NCI-H526 (cell line): ENCODE measurements around the gene TSKS.

Experiments used
- DNase-seq, 2 experiments: peaks; one replicate each; lab custom pipeline; 2025; lab: John Stamatoyannopoulos, UW

TSKS gene

GRCh38 chr19:49713236-49713845, 49.8 kb downstream of the TSKS start:
- no peak for DNase-seq

GRCh38 chr19:49712397-49712859, 50.7 kb downstream of the TSKS start:
- peak in 1 of 2 experiments; percentile 70 for DNase-seq

DNA sequence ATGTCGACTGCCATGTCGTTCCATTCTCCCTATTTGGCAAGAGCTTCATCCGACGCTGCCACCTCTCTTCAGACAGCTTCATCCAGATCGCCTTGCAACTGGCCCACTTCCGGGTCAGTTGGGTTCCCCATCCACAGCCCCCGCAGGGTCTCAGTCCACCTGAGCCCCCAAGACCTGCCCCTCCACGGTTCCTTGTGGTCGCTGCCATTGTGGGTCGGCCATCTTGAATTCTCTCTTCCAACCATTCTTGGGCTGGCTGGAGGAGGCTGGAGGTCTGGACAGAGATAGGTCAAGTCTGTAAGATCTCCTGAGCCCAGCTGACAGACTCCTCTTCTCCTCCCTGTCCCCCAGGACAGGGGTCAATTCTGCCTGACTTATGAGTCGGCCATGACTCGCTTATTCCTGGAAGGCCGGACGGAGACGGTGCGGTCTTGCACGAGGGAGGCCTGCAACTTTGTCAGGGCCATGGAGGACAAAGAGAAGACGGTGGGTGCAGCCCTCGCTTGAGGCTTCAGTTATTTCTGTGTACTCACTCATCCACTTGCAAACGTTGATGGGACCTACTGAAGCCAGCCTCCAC, 52.6 kb downstream of the TSKS start:
- no peak for DNase-seq

GRCh38 chr19:49705919-49706318, 57.2 kb downstream of the TSKS start:
- DNase-seq: no peak

DNA sequence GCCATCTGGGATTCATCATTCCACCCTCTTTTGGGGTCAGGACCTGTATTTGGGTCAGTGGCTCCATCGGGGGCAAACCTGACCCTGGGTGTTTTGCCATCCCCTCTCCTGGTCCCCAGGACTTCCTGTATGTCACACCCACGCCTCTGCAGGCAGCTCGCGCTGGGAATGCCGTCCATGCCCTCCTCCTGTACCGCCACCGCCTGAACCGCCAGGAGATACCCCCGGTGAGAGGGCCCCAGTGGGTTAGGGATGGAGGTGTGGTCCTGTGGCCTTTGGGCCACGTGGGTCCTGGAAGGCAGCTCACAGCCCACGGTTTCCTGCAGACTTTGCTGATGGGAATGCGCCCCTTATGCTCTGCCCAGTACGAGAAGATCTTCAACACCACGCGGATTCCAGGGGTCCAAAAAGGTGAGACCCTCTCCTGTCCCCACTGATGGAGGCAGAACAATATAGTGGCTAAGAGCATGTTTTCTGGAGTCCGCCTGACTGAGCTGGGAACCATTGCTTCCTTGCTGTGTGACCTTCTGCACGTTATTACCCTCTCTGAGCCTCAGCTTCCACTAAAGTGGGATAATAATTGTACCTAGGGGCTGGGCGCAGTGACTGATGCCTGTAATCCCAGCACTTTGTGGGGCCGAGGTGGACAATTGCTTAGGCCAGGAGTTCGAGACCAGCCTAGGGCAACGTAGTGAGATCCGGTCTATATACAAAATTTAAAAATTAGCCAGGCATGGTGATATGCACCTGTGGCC, 58.0 kb downstream of the TSKS start:
- DNase-seq: no peak

DNA sequence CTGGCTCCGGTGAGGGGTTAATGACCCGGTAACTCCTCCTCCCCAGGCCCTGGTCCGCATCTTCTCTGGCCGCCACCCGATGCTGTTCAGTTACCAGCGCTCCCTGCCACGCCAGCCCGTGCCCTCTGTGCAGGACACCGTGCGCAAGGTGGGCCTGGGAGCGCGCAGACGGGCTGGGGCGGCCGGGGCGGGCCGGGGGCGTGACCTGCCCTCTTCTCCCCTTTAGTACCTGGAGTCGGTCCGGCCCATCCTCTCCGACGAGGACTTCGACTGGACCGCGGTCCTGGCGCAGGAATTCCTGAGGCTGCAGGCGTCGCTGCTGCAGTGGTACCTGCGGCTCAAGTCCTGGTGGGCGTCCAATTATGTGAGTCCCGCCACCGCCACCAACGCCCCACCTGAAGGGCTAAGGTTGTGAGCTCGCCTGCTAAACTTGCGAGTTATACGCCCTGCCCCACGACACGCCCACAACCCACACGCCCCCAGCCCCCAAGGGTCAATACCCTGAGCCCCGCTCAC, 61.8 kb downstream of the TSKS start:
- DNase-seq: peak in 1 of 2 experiments; percentile 47

- no peak for DNase-seq
Observed at GRCh38 chr19:49700563-49700962, 62.5 kb downstream of the TSKS start.

DNA sequence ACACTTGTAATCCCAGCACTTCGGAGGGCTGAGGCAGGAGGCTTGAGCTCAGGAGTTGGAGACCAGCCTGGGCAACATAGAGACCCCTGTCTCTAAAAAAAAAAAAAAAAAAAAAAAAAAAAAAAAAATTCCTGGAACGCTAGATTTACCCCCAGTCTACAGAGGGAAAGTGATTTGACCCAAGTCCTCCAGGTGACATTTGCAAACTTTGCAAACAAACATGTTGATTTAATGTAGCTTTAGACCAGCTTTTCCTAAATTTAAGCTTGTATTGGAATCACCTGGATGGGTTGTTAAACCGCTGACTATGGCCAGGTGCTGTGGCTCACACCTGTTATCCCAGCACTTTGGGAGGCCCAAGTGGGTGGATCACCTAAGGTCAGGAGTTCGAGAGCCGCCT, 63.7 kb downstream of the TSKS start:
- DNase-seq: no peak

GRCh38 chr19:49696865-49697264, 66.2 kb downstream of the TSKS start:
- no peak for DNase-seq

DNA sequence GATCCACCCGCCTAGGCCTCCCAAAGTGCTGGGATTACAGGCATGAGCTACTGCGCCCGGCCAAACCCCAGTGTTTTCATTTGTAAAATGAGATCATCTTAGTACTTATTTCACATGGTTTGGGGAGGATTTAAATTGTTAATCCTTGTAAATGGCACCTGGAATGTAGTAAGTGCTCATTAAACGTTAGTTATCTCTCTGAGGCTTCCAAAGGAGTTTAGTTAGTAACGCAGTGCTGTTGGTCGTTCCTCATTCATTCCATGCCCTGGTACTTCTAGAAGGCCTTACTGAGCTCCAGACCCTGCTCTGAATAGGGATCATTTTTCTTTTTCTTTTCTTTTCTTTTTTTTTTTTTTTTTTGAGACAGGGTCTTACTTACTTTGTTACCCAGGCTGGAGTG, 67.0 kb downstream of the TSKS start:
- DNase-seq: no peak

GRCh38 chr19:49692147-49692506, 71.0 kb downstream of the TSKS start:
- no peak for DNase-seq

DNA sequence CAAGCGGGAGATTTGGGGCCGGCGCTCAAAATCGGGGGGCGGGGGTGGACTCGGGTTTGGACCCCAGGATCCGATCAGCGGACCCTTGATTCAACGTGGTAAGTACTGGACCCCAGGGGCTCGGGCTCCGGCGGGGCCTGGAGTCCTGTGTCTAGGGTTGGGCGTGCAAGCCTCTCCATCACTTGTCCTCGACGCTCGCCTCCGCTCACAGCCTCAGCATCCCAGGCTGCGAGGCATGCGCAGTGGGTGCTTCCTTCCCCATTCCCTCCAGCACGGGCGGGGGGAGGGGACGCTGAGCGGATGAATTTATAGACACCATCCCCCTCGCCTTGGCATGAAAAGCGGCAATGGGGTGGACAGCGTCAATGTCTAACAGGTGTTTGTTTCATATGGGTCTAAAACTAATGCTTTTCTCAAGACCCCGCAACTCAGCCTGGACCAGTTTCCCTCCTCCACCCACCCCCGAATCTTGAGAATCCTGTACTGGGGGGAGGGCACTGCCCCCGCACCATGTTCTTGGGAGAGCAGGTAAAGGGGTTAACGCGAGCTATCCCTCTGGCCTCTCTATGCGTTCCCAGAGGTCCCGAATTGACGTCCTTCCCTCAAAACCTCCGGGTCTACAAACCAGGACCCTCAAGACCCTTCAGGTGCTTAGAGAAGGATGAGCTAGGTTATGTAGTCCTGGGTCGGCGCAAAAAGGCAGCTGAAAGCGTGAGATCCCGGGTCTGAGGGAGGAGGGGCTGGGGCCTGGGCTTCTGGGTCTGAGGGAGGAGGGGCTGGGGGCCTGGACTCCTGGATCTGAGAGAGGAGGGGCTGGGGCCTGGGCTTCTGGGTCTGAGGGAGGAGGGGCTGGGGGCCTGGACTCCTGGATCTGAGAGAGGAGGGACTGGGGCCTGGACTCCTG, 71.6 kb downstream of the TSKS start:
- DNase-seq: peak; percentile 76 to 88

DNA sequence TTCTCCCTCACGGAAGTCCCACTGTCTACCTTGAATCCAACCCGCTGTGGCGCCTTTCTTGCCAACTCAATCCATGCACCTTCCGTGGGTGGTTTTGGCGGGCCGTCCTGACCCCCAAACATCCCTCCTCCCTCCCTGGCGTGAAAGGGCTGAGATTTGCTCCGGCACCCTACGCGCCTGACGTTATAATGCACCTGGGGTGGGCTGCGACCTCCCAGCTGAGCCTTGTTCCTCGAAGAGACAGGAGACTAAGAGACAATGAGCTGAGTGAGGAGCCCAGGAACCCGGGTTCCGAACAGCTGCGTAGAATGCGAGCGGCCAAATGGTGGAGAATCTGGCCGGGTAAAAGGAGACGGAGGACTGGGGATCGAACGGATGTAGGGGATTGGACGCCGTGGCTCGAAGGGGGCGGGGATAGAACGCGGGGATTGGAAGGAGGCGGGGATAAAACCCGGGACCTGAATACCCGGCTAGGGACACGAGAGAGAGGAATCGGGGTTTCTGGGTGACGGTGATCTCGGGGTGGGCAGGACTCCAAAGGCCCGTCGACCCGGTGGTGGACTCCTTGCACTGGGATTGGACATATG, 72.4 kb downstream of the TSKS start, which contains the start of gene CPT1C:
Gene CPT1C, plus strand, starts transcription at position 461 of the 587 bp plus-strand sequence. CDS start 1,137 bp downstream, outside the sequence.
- DNase-seq: peak; percentile 79 to 93

DNA sequence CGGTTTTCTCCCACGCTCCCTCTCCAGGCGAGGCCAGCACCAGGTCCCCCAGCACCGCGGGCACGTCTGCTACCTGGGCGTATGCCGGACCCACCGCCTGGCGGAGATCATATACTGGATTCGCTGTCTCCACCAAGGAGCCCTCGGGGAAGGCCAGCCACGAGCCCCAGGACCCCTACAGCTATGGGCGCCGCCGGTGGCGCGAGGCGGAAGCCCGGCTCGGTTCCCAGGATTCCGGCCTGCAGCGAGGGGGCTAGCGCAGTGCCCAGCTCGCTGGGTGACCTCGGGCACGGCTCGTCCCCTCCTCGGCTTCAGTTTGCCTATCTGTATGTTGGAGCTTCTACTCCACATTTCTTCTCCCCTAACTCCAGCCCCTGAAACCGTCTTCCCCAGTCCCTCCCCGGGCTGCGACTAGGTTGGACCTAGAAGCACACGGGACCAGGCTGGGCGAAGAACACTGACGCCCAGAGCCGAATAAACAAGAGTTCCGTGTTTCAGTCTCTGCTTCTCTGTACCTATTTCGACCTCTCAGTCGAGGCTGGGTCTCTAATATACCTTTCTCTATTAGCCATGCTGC, 72.9 kb downstream of the TSKS start:
- no peak for DNase-seq
